ENCODE data around the gene DLEC1. TPM values are rescaled to one million over a fixed set of nuclear protein-coding genes. Genes with fewer than 3 reads are reported as not detected.

The DLEC1 gene
- total RNA-seq, 4 donors from 2014 or later = 0.08 to 2.9 (median 0.57) TPM

GRCh38 chr3:38143511-38143910 lies 104.5 kb downstream of the DLEC1 start:
- WGBS, 2 donors = 76 to 85% methylated on average over 3 of the region's 3 CpGs
- intact Hi-C loops (cut with DNase I; ENCODE audit: low total_unique reads) = no loop called here
- TF ChIP-seq POLR2A (IDR thresholded peaks at IDR 0.05) = no peak
- no peak for TF ChIP-seq CTCF (IDR thresholded peaks at IDR 0.05)
- peak in 1 of 2 donors; percentile 20 for DNase-seq (ENCODE audit: low spot score in 2 of 2)
- H3K4me3 ChIP-seq (ENCODE audit: low read depth, poor library complexity, severe bottlenecking) = no peak overlapping the region

DNA sequence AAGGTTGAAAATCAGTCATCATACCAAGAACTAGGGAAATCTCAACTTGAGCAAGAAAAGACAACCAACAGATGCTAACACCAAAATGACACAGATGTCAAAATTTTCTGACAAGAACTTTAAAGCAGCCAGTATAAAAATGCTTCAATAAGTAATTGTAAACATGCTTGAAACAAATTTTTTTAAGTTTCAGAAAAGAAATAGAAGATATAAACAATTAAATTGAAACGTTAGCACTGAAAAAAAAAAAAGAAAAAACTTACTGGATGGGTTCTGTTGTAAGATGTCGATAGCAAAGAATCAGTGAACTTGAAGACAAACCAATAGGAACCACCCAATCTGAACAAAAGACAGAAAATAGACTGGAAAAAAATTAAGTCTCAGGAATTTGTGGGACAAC lies 107.5 kb downstream of the DLEC1 start:
- TF ChIP-seq CTCF (IDR thresholded peaks at IDR 0.05) (no peak), POLR2A (IDR thresholded peaks at IDR 0.05) (no peak)
- no peak for DNase-seq (ENCODE audit: low spot score in 2 of 2)
- intact Hi-C loops (cut with DNase I; ENCODE audit: low total_unique reads) = no loop called here
- H3K4me3 ChIP-seq (ENCODE audit: low read depth, poor library complexity, severe bottlenecking) = no peak overlapping the region
- 94 to 95% methylated on average over 2 of the region's 2 CpGs for WGBS, 2 donors

GRCh38 chr3:38147421-38147820 lies 108.4 kb downstream of the DLEC1 start:
- WGBS, 2 donors = 80 to 97% methylated on average over 3 of the region's 3 CpGs
- TF ChIP-seq CTCF (IDR thresholded peaks at IDR 0.05) (no peak), POLR2A (IDR thresholded peaks at IDR 0.05) (no peak)
- H3K4me3 ChIP-seq (ENCODE audit: low read depth, poor library complexity, severe bottlenecking) = no peak overlapping the region
- intact Hi-C loops (cut with DNase I; ENCODE audit: low total_unique reads) = no loop called here
- no peak for DNase-seq (ENCODE audit: low spot score in 2 of 2)

- DNase-seq (ENCODE audit: low spot score in 2 of 2) = no peak
- intact Hi-C loops (cut with DNase I; ENCODE audit: low total_unique reads) = no loop called here
- WGBS, 2 donors = 73 to 76% methylated on average over 5 of the region's 5 CpGs
- TF ChIP-seq POLR2A (IDR thresholded peaks at IDR 0.05) (no peak), CTCF (IDR thresholded peaks at IDR 0.05) (no peak)
- no peak overlapping the region for H3K4me3 ChIP-seq (ENCODE audit: low read depth, poor library complexity, severe bottlenecking)
These were observed 109.4 kb downstream of the DLEC1 start for GRCh38 chr3:38148311-38148882.

- no peak for DNase-seq (ENCODE audit: low spot score in 2 of 2)
- WGBS, 2 donors = 63 to 85% methylated on average over 3 of the region's 3 CpGs
- intact Hi-C loops (cut with DNase I; ENCODE audit: low total_unique reads) = no loop called here
- no peak overlapping the region for H3K4me3 ChIP-seq (ENCODE audit: low read depth, poor library complexity, severe bottlenecking)
- TF ChIP-seq POLR2A (IDR thresholded peaks at IDR 0.05) (no peak), CTCF (IDR thresholded peaks at IDR 0.05) (no peak)
These were observed 110.7 kb downstream of the DLEC1 start for GRCh38 chr3:38149708-38150107.

All from lower leg skin (tissue), 4 donors.